ENCODE measurements around the gene DBNL. TPM values are rescaled to one million over a fixed set of nuclear protein-coding genes. Genes with fewer than 3 reads are reported as not detected.

Gene DBNL
- total RNA-seq, 1 donor from 2014 or later, result 154 TPM

DNA sequence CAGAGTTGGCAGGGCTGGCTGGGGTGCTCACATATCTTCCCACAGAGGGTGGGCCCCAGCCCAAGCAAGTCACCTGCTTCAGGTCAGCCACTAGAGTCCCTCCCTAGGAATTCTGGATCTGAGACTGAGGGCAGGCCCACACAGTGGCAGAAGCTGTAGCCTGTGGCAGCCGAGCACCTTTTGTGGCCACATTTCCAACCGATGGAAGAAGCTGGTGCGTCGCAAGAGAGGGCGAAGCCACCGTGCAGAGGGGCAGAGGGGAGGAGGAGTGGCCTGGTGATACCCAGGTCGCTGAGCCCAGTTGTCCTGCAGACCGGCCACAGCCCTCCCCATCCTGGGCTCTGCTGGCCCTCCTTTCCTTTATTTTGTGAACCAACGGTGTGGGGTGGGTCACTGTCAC, 32.6 kb downstream of the DBNL start:
- H3K9me3 Mint-ChIP-seq (ENCODE audit: unreplicated experiment), result peaks cover 10% of the 10 kb centered on the region
- peaks cover 6% of the 10 kb centered on the region for H3K4me1 Mint-ChIP-seq (ENCODE audit: low read depth, unreplicated experiment)
- peaks cover 8% of the 10 kb centered on the region for H3K27me3 Mint-ChIP-seq (ENCODE audit: unreplicated experiment)
- DNase-seq, result no peak
- H3K27ac Mint-ChIP-seq (ENCODE audit: unreplicated experiment), result no peak overlapping the region
- H3K36me3 Mint-ChIP-seq (ENCODE audit: unreplicated experiment), result peaks cover 6% of the 10 kb centered on the region
- no peak overlapping the region for H3K4me3 Mint-ChIP-seq (ENCODE audit: unreplicated experiment)
- TF ChIP-seq, protein P1, sequence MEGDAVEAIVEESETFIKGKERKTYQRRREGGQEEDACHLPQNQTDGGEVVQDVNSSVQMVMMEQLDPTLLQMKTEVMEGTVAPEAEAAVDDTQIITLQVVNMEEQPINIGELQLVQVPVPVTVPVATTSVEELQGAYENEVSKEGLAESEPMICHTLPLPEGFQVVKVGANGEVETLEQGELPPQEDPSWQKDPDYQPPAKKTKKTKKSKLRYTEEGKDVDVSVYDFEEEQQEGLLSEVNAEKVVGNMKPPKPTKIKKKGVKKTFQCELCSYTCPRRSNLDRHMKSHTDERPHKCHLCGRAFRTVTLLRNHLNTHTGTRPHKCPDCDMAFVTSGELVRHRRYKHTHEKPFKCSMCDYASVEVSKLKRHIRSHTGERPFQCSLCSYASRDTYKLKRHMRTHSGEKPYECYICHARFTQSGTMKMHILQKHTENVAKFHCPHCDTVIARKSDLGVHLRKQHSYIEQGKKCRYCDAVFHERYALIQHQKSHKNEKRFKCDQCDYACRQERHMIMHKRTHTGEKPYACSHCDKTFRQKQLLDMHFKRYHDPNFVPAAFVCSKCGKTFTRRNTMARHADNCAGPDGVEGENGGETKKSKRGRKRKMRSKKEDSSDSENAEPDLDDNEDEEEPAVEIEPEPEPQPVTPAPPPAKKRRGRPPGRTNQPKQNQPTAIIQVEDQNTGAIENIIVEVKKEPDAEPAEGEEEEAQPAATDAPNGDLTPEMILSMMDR (IDR thresholded peaks at IDR 0.05; ENCODE audit: partially characterized antibody, unreplicated experiment), result no peak

DNA sequence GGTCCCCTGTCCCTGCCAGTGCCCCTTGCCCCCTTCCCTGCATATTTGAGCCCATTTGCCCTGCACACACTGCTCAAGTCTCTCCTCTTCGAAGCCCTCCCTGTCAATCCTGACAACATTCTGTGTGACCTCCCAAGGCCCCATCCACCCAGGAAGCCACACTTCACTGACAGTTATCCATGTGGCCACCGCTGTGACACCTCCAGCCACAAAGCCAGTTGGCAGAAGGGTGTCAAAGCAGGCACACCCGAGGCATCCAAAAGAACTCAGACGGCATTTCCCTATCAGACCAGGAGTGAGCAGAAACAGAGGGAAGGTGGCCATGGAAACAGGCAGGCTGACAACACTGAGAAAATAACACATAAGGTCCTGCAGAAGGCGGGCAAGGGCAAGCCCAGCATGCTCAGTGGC, 33.2 kb downstream of the DBNL start:
- Mint-ChIP-seq H3K27me3 (ENCODE audit: unreplicated experiment) (peaks cover 6% of the 10 kb centered on the region), H3K4me3 (ENCODE audit: unreplicated experiment) (no peak overlapping the region), H3K9me3 (ENCODE audit: unreplicated experiment) (peaks cover 6% of the 10 kb centered on the region), H3K4me1 (ENCODE audit: low read depth, unreplicated experiment) (peaks cover 5% of the 10 kb centered on the region), H3K36me3 (ENCODE audit: unreplicated experiment) (peaks cover 6% of the 10 kb centered on the region), H3K27ac (ENCODE audit: unreplicated experiment) (no peak overlapping the region)
- DNase-seq, result no peak
- TF ChIP-seq, protein P1 (IDR thresholded peaks at IDR 0.05; ENCODE audit: partially characterized antibody, unreplicated experiment), result no peak

DNA sequence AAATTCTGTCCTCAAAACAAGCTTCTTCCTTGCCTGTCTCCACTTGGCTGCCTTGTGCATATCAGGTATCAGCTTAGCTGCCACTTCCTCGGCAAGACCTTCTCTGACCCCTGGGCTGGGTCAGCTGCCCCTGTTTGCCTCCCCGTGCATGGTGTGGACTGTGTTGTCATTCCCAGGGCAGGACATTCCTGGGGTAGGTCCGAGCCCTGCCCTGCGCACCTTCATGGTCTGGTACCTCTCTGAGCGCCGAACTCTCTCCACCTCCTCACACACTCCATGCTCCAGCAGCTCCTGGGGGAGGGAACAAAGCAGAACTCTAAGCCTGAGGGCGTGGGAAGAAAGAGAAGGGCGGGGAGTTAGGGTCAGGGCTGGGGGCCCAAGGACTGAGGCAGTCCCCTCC, 34.0 kb downstream of the DBNL start:
- Mint-ChIP-seq H3K27ac (ENCODE audit: unreplicated experiment) (no peak overlapping the region), H3K36me3 (ENCODE audit: unreplicated experiment) (peaks cover 6% of the 10 kb centered on the region), H3K4me1 (ENCODE audit: low read depth, unreplicated experiment) (peaks cover 5% of the 10 kb centered on the region), H3K27me3 (ENCODE audit: unreplicated experiment) (peaks cover 6% of the 10 kb centered on the region), H3K9me3 (ENCODE audit: unreplicated experiment) (peaks cover 9% of the 10 kb centered on the region), H3K4me3 (ENCODE audit: unreplicated experiment) (no peak overlapping the region)
- TF ChIP-seq, protein P1 (IDR thresholded peaks at IDR 0.05; ENCODE audit: partially characterized antibody, unreplicated experiment), result no peak
- DNase-seq, result no peak

DNA sequence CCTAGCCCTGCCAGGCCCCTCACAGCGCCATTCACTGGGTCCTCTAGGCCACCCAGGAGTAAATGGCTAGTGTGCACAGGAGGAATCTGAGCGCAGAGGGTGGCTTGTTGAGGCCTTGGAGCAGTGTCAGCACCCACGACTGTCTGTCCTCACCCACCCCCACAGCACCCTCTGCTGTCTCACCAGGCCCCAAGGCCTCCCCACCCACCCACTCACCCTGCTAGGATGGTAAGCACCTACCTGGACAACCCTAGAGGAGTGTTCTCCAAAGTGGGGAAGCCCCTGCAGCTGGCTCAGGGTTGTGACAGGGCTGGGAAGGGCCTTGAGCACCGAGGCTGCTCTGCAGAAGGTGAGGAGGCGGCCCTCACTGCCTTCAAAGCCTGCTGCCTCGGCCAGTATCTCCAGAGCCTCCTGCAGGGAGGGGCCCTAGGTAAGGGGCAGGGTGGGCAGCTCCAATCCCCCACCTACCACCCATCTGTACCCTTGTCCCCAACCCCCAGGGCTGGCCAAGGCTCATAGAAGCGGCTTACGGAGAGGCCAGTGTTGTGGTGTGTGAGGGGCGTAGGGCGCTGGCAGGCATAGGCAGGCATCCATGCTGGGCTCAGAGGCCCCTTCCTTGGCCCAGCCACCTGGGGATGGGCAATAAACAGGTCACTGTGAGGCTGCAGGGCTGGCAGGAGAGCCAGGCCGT, 35.0 kb downstream of the DBNL start:
- peaks cover 6% of the 10 kb centered on the region for H3K36me3 Mint-ChIP-seq (ENCODE audit: unreplicated experiment)
- peak; percentile 6 for DNase-seq
- TF ChIP-seq, protein P1 (IDR thresholded peaks at IDR 0.05; ENCODE audit: partially characterized antibody, unreplicated experiment), result no peak
- H3K4me3 Mint-ChIP-seq (ENCODE audit: unreplicated experiment), result no peak overlapping the region
- H3K27ac Mint-ChIP-seq (ENCODE audit: unreplicated experiment), result no peak overlapping the region
- H3K9me3 Mint-ChIP-seq (ENCODE audit: unreplicated experiment), result peaks cover 9% of the 10 kb centered on the region
- peaks cover 5% of the 10 kb centered on the region for H3K4me1 Mint-ChIP-seq (ENCODE audit: low read depth, unreplicated experiment)
- peaks cover 6% of the 10 kb centered on the region for H3K27me3 Mint-ChIP-seq (ENCODE audit: unreplicated experiment)

DNA sequence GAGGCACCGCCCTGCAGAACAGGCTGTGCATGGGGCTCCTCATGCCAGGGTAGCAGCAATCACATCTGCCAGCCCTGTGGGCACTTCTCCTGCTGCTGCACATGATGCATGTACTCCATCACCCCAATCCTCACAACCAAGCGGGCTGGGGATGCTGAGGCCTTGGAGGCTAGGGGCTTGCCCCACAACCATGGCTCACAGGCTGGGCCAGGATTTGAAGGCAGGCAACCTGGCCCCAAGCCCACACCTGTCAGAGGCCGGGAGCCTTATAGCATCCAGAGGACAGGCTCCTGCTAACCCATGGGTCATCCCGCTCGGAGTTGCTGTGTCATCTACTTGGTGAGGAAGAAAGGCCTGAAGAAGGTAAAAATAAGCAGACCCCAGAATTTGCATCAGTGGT, 35.6 kb downstream of the DBNL start:
- peaks cover 9% of the 10 kb centered on the region for H3K9me3 Mint-ChIP-seq (ENCODE audit: unreplicated experiment)
- H3K36me3 Mint-ChIP-seq (ENCODE audit: unreplicated experiment), result peaks cover 6% of the 10 kb centered on the region
- H3K4me1 Mint-ChIP-seq (ENCODE audit: low read depth, unreplicated experiment), result peaks cover 5% of the 10 kb centered on the region
- no peak overlapping the region for H3K27ac Mint-ChIP-seq (ENCODE audit: unreplicated experiment)
- H3K27me3 Mint-ChIP-seq (ENCODE audit: unreplicated experiment), result peaks cover 4% of the 10 kb centered on the region
- TF ChIP-seq, protein P1 (IDR thresholded peaks at IDR 0.05; ENCODE audit: partially characterized antibody, unreplicated experiment), result no peak
- no peak for DNase-seq
- H3K4me3 Mint-ChIP-seq (ENCODE audit: unreplicated experiment), result no peak overlapping the region

Measured in glutamatergic neuron (in vitro differentiated cells).